Lower leg skin (tissue), 3 donors: ENCODE data around the gene DRC7.

Experiments used
- CTCF ChIP-seq, 3 donors: fragments of 450-650 bp; IDR thresholded peaks; one replicate each; pipeline ENCODE4 v1.5.1; 2016; ENCODE audit warnings: antibody characterized with exemption in 3 of 3, mild to moderate bottlenecking in 3 of 3, moderate library complexity in 2 of 3
- POLR2A ChIP-seq, 2 donors: fragments of 450-650 bp; IDR thresholded peaks; one replicate each; pipeline ENCODE4 v1.6.1; 2016 to 2017; ENCODE audit warnings: antibody characterized with exemption in 2 of 2, mild to moderate bottlenecking in 1 of 2, moderate library complexity in 1 of 2

GRCh38 chr16:57743458-57743857, 48.9 kb downstream of the DRC7 start:
- TF ChIP-seq CTCF (IDR thresholded peaks at IDR 0.05) (no peak), POLR2A (IDR thresholded peaks at IDR 0.05) (no peak)
